GM18499 (cell line): ENCODE results near the gene PAQR5.
A peak's percentile ranks its signal among the peaks of the same experiment; 100 is the strongest.
"Not testable (repeated sequence)": the region's sequence is repeated elsewhere in the genome, so short reads cannot be mapped to it uniquely, and the experiment has no call there.

Experiments used
- ATAC-seq: cut with Tn5 transposase; IDR thresholded peaks from one replicate; pipeline ENCODE4 v1.9.1; 2021; ENCODE audit warnings: moderate number of reproducible peaks; ENCODE audit not compliant: insufficient read depth, unreplicated experiment

The PAQR5 gene

DNA sequence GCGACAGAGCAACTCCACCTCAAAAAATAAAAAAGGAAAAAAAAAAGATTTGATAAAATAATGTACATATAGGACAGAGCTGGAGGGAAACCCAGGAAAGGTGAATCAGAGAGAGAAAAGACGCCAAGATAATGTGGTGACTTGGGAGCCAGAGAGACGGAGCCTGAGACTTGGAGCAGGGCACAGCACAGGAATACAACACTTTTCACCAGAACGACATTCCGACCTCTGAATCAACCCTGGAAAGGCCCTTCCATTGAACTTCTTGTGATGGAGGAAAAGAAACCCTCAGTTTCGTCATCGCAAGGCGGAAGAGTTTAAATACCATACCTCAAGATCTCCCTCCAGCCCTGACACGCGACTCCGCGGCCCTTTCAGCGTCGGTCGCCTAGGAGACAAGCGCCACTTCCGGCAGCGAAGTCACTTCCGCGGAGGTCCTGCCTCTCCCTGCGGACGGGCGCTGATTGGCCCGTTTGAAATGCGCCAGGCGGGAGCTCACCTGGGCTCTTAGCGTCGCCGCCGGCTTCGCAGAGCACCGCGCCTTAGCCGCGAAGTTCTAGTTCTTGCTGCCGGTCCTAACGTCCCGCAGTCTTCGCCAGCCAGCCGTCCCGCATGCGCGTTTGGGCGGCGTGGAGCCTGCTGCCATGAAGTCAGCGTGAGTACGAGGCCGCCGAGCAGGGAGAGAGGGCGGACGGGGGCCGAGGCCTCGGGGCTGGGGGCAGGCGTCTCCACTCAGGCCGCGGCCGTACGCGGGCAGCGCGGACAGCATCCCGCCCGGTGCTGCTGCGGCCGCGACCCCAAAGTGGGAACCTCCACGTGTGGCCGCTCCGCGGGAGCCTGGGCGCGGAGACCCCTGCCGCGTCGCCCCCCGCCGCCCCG is 115.3 kb downstream of the PAQR5 start, which contains the start of gene KIF23:
TSS of gene KIF23 (plus strand) at position 528 of the 879 bp plus-strand sequence. CDS start at position 645, 117 bp downstream.
- no peak for ATAC-seq

DNA sequence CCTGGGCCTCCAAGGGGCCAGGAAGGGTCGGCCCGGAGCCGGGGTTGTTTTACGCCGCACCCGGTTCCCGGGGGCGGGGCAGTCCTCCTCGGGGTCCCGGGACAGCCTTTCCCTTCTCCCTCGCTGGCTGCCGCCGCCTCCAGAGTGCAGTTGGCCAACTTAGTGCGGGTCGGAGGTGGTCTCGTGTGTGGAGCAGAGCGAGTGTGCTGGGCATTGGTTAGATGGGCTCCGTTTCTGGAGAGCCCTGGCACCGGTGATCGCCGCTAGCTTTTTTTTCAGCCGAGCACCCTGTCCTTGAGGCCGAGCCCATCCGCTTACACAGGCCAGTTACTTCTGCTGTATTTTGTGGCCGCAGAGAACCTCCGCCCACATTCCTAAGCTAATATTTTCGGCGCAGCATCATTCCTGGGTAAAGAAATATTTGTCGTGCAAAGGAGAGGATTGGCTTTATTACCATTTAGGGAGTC is 116.0 kb downstream of the PAQR5 start:
- ATAC-seq = no peak

DNA sequence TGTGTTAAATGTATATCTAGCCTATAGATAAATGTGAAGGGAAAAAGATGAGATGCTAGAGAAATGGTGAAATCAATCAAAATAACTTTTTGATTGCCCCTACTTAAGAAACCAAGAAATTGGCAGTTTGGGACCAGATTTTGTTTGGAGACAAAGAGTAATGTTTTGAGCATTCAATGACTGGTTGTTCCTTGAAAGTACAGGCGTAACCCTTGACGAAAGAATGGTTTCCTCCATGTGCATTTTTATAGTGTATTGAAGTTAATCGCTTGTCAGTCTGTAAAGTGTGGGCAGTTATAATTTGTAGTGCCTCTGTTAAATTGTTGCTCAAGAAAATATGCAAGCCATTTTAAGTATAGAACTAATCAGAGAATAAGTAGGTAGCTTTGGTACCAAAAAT is 116.7 kb downstream of the PAQR5 start:
- no peak for ATAC-seq

DNA sequence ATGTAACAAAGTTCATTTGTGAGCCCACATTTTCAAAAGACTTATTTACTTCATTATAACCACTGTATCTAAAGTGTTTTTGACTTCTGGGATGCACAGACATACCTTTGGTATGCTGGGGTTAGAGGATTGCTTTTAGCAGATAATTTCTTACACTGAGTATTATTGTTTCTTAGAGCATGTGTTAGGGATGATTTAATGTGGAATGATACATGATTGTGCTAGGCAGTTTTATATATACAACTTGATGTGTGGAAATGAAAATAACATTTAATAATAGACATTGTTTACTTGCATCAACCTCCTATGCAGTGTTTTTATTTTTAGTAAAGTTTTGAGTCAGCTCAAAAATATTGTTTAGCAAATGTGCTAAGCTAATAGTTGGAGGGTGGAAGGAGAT is 118.9 kb downstream of the PAQR5 start:
- ATAC-seq = no peak

DNA sequence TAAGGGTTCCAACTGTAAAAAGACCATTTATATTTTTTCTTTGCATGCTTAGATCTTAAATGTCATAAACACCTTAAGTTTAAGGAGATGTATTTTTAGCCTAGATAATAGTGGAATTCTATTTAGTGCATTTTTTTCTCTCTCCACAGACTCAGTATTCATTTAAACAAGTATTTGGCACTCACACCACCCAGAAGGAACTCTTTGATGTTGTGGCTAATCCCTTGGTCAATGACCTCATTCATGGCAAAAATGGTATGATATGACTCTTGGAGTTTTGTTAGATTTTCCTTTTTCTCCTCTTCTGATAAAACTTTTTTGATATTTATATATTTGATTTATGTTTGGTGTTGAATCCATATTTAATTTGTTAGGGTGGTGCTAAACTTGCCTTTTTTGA is 122.8 kb downstream of the PAQR5 start:
- ATAC-seq = no peak

DNA sequence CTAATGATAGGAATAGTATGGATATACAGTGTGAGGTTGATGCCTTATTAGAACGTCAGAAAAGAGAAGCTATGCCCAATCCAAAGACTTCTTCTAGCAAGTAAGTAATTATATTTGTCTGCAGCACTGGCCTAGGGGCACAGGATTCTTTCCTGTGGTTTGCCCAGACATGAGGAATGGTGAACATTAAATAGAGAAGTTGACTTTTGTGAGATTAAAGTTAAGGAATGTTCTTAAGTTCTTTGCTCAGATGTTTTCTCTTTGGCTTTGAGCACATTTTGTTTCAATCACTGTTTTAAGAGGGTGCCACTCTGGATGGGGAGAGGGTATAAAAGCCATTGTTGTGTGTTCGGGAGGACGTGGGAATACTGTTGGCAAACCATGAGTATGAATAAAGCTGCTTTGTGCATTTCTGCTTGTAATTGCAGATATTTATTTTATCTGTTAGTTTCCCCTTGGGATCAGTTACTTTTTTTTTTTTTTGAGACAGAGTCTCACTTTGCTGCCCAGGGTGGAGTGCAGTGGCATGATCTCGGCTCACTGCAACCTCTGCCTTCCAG is 123.7 kb downstream of the PAQR5 start:
- ATAC-seq = no peak

DNA sequence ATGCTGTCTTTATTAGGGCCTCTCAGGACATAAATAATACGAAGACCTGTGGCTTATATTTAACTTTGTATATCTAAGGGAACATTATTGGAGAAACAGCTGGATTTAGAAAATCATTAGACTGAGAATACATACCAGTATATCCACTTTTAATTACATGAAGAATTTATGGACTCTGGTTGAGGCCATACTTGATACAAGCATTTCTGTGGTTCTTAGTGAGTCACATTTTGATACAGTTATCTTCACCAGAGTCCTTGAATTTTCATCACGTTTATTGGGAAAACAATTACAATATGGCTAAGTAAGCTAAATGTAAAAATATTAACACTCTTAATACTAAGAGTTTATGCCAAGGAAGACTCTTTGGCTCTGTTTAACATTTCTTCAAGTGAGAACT is 125.3 kb downstream of the PAQR5 start:
- no peak for ATAC-seq

DNA sequence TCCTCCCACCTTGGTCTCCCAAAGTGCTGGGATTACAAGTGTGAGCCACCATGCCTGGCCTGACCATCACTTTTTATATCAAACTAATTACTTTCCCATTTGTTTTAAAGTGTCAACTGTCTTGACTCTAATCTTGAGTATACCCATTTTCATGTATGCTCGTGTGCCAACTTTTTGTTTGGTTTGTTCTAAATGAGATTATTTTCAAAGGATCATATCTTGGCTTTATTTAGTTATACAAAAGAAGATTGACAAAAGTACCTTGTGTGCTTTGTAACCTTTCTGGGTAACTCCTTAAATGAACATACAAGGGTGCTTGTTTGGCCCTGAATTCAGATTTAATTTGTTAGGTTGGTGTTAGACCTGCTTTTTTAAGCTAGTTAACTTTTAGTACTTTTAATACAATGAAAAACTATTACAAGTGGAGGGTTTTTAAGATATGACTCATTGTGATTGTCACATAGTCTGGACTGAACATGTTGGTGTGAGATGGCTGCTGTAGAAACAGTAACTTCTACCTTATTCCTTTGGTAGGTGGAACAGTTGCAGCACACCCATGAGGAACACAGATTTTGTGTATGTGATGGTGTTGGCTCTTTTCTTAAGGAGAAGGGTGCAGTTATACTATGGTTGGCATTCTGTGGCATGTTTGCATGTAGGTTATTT is 126.2 kb downstream of the PAQR5 start:
- ATAC-seq = no peak

DNA sequence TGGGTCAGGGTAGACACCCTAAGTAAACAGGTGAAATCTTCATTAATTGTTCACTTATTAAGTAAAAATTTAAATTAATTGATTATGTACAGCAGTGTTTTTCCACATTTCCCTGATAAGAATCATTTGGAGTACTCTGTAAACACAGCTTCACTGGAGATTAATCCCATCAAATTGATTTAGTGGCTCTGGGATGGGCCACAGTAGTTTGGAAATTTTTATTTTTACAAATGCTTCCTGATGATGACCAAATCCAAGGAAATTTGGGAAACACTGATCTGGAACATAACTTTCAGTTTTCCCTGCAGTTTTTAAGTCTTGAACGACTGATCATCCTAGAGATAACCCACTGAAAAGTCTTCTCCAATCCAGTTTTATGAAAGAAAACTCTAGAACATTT is 135.1 kb downstream of the PAQR5 start:
- no peak for ATAC-seq

DNA sequence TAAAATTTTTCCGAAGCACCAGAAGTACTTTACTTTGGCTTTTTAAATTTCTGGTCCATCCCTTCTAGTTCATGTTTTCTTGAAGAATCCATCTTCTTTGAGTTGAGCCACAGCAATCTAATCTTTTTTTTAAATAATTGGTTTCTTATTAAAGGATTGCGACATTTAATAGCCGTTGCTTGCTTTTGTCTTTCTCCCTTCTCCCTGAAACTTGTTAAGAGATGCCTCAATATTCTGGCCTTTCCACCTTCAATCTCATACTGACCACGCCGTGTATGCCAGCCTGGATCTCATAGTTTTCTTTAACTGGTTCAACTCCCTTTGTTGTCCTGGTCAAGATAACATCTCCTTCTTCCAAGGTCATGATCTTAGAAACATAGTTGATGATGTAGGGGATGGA is 135.5 kb downstream of the PAQR5 start:
- no peak for ATAC-seq

DNA sequence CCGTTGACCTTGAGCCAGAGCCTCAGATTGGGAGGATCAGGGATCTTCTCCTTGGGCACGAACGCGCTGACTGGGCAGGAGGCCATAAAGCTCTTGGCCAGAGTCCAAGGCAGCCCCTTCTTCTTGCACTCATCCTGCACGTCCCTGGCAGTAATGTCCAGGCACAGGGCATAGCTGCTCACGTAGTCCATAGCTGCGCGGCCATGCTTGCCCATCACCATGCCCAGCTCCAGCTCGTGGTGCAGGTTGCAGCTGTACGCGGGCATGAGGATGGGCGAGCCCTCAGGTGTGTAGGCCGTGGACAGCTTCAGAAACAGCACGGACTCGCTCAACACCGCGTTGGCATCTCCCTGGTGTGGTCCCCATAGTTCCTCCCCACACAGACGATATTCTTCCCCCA is 136.0 kb downstream of the PAQR5 start:
- ATAC-seq = no peak

DNA sequence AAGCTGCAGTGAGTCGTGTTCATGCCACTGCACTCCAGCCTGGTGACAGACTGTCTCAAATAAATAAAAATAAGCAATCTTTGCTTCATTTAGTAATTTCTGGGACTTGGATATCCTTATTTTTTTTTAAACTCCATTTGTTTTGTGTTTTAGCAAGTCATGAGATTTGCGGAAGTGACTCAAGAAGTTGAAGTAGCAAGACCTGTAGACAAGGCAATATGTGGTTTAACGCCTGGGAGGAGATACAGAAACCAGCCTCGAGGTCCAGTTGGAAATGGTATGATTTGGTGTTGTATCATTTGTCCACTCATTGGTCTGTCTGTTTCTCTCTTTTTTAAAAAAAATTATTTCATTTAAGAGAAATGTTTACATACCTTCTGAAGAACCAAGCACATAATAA is 137.3 kb downstream of the PAQR5 start:
- no peak for ATAC-seq

DNA sequence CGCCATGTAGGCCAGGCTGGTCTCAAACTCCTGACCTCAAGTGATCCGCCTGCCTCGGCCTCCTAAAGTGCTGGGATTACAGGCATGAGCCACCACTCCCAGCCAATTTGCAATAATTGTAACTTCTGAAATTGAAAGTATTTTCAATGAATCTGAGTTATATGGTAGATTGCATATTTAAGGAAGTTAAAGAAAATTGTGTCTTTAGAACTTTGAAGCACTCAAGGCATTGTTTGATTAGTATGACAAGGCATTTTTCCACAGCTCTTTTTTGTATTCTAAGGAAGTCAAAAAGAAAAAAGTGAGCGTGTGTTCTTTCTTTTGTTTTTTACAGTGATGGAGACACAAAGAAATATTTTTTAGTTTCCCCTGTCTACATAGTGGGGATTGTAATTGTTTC is 138.2 kb downstream of the PAQR5 start:
- ATAC-seq = no peak

DNA sequence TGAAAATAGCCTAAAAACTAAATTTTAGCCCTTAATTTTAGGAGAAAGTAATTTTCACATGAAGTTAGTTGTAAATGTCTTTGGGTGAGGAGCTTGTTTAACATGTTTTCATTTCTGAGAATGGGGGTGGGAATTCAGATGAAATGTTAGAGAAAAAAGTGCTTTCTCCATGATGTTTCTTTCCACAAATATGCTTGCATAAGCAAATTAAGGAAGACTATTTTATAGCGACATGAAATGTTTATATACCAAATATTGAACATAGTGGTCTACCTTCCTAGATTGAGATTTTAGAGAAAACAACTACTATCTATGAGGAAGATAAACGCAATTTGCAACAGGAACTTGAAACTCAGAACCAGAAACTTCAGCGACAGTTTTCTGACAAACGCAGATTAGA is 140.9 kb downstream of the PAQR5 start:
- no peak for ATAC-seq

DNA sequence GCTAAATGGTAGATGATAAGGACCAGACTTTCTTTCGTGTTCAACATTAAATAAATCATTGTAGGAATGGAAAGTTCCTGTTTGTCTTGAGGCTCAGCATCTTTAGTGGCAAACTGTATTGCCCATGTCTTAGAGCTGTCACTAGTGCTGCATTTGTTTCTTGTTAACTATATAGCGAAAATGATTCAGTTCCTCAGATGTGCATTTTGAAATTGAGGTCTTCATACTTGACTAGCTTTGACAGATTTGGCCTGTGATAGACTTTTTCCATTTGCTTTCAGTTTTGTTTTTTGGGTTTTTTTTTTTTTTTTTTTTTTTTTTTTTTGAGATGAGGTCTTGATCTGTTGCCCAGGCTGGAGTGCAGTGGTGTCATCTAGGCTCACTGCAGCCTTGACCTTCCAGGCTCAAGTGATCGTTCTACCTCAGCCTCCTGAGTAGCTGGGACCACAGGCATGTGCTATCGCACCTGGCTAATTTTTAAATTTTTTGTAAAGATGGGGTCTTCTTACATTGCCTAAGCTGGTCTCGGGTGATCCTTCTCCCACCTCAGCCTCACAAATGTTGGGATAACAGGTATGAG is 144.4 kb downstream of the PAQR5 start:
- no peak for ATAC-seq

DNA sequence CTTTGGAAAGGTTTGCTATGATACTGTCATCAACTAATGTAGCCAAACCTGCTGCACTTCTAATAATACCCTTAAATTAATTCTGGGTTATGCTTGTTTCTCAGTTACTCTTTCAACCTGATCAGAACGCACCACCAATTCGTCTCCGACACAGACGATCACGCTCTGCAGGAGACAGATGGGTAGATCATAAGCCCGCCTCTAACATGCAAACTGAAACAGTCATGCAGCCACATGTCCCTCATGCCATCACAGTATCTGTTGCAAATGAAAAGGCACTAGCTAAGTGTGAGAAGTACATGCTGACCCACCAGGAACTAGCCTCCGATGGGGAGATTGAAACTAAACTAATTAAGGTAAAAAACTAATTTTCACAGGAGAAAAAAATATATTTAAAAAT is 146.0 kb downstream of the PAQR5 start:
- no peak for ATAC-seq

DNA sequence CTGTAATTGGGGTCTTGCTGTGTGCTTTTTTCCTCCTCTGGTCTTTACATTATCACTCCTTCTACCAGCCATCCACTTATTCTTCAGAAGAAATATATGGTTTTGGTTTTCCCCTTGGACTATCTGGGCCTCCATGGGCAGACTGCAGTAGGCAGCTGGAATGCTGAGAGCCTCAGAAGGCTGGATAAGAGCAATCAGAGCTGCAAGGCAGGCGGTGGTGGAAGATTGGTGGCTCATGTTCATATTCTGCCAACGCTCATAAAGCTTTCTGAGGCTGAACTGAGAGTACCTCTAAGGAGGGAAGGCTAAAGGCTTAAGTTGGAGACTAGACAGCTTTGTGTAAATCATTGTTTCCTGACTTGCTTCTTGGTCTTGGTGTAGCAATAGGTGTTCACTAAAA is 148.2 kb downstream of the PAQR5 start:
- ATAC-seq = no peak

DNA sequence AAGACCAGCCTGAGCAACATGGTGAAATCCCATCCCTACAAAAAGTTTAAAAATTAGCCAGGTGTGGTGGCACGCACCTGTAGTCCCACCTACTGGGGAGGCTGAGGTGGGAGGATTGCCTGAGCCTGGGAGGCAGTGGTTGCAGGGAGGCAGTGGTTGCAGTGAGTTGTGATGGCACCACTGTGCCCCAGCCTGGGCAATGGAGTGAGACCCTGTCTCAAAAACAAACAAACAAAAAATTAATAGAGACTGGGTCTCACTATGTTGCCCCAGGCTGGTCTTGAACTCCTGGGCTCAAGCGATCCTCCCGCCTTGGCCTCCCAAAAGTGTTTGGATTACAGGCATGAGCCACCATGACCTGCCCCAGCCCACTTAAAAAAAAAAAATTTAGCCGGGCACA is 151.5 kb downstream of the PAQR5 start:
- ATAC-seq = not testable (repeated sequence)

DNA sequence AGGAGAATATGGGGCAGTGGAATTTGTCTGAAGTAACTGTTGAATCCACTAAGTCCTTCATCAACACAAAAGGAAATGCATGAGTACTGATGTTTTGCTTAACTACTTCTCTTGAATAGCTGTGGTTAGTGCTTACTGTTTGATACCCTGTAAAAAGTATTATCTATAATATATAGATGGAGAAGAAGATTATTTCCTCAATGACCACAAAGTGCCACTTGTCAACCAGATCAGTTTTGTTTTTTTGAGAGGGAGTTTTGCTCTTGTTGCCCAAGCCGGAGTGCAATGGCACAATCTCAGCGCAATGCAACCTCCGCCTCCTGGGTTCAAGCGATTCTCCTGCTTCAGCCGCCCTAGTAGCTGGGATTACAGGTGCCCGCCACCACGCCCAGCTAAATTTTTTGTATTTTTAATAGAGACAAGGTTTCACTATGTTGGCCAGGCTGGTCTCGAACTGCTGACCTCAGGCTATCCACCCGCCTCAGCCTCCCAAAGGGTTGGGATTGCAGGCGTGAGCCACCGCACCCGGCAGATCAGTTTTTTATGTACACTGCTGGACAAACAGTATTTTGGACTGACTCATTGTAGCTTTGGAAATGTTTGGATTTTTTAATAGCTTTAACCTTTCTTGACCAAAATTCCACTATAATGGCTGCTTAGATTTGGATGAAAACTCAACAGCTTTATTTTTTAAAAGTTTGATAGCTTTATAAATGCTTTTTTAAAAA is 152.4 kb downstream of the PAQR5 start:
- no peak for ATAC-seq

DNA sequence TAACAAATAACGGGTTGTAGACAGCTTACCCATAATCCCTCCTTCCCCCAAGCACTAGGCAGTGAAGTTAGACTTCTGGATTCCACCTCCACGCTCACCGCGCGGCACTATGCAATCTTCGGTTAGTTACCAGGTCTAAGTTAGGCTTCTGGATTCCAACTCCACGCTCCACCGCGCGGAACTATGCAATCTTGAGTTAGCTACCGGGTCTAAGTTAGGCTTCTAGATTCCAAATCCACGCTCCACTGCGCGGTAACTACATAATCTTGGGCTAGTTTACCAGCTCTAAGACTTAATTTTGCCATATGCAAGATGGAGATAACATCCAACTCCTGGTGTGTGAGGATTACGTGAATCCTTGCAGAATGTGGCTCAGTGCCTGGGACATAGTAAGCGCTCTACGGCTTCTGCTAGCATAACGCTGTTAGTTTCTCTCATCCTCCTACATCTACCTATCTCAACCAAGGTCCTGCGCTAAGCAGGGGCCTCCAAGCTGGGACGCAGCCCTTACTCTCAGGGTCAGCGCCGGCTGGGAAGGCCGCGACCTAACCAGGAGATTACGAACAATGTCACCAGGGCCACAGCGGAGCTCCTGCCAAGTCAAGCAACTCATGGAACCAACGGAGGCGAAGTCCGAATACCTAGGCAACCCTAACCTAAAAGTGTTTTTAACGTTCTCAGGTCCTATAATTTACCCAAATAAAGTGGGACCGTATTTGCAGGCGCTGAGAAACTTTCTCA is 153.4 kb downstream of the PAQR5 start:
- ATAC-seq = peak; percentile 20
